SK-N-SH (cell line): ENCODE measurements around the gene CHSY3. TPM values are rescaled to one million over a fixed set of nuclear protein-coding genes. Genes with fewer than 3 reads are reported as not detected.

ENCODE experiments used
- CTCF ChIA-PET: fragments of 300-600, 350-600 bp; formaldehyde crosslinking; extraction: SDS; loops from one replicate; lab custom pipeline; 2021; lab: Yijun Ruan, JAX
- POLR2A ChIA-PET: fragments of 350-600 bp; sonication (Branson Sonifier 250); formaldehyde crosslinking; extraction: SDS; loops from one replicate; lab custom pipeline; 2020; ENCODE audit warnings: antibody characterized with exemption, inconsistent platforms; lab: Yijun Ruan, JAX
- DNase-seq: peaks from one replicate; pipeline ENCODE4 v3.0.0; 2012
- H2AFZ ChIP-seq: fragments of 200-600 bp; sonication (generic); 2 replicates; pipeline ENCODE4 v1.8.1; 2016; ENCODE audit warnings: antibody characterized with exemption, mild to moderate bottlenecking, low read depth
- H3F3A ChIP-seq: fragments of 200-600 bp; sonication (generic); replicated peaks from 2 replicates; pipeline ENCODE3; 2016; ENCODE audit warnings: antibody characterized with exemption, mild to moderate bottlenecking; ENCODE audit not compliant: insufficient read depth
- H3K27ac ChIP-seq, 2 experiments: fragments of 200-500 bp in 1 of 2; fragments of 200-600 bp in 1 of 2; sonication (Bioruptor generic) in 1 of 2; sonication (generic), shearing (Covaris generic) in 1 of 2; 2 replicates each; pipeline versions ENCODE4 v1.5.1 to v1.6.1; 2014 to 2016; ENCODE audit warnings: low read depth in 2 of 2, inconsistent platforms in 1 of 2, low read length in 1 of 2, mild to moderate bottlenecking in 1 of 2, mixed read lengths in 1 of 2
- H3K27me3 ChIP-seq: fragments of 200-600 bp; sonication (generic), shearing (Covaris generic); 2 replicates; pipeline ENCODE4 v1.6.1; 2016; ENCODE audit warnings: mixed run types; ENCODE audit not compliant: insufficient read depth
- H3K36me3 ChIP-seq, 2 experiments: fragments of 200-500 bp in 1 of 2; fragments of 200-600 bp in 1 of 2; sonication (Bioruptor generic) in 1 of 2; sonication (generic) in 1 of 2; replicated peaks in 1 of 2; 2 replicates each; pipeline versions ENCODE3 to v1.5.1; 2014 to 2016; ENCODE audit warnings: low read length in 1 of 2, mild to moderate bottlenecking in 1 of 2; ENCODE audit not compliant: insufficient read depth in 2 of 2, control insufficient read depth in 1 of 2
- H3K4me1 ChIP-seq, 2 experiments: fragments of 200-500 bp in 1 of 2; fragments of 200-600 bp in 1 of 2; sonication (Bioruptor generic) in 1 of 2; sonication (generic), shearing (Covaris generic) in 1 of 2; 2 replicates each; pipeline versions ENCODE4 v1.5.1 to v1.6.1; 2014 to 2016; ENCODE audit warnings: low read depth in 1 of 2, low read length in 1 of 2, mixed run types in 1 of 2; ENCODE audit not compliant: insufficient read depth in 2 of 2, control insufficient read depth in 1 of 2
- H3K4me2 ChIP-seq: fragments of 200-600 bp; sonication (generic), shearing (Covaris generic); 2 replicates; pipeline ENCODE4 v1.6.1; 2017; ENCODE audit warnings: mixed run types
- H3K4me3 ChIP-seq, 2 experiments: fragments of 200-500 bp in 1 of 2; fragments of 200-600 bp in 1 of 2; sonication (Bioruptor generic) in 1 of 2; sonication (generic), shearing (Covaris generic) in 1 of 2; 2 replicates each; pipeline versions ENCODE4 v1.5.1 to v1.8.1; 2014 to 2016; ENCODE audit warnings: low read depth in 2 of 2, inconsistent platforms in 1 of 2, low read length in 1 of 2, mild to moderate bottlenecking in 1 of 2, mixed read lengths in 1 of 2, moderate library complexity in 1 of 2
- H3K79me2 ChIP-seq: fragments of 200-600 bp; sonication (generic); 2 replicates; pipeline ENCODE4 v1.8.1; 2017; ENCODE audit warnings: mild to moderate bottlenecking; ENCODE audit not compliant: insufficient read depth
- H3K9ac ChIP-seq: fragments of 200-600 bp; sonication (generic); 2 replicates; pipeline ENCODE4 v1.6.1; 2017; ENCODE audit warnings: mixed run types
- H3K9me2 ChIP-seq: fragments of 200-600 bp; sonication (generic); 2 replicates; pipeline ENCODE4 v1.6.1; 2017; ENCODE audit warnings: mixed run types
- H3K9me3 ChIP-seq: fragments of 200-600 bp; sonication (generic); 2 replicates; pipeline ENCODE4 v1.6.1; 2017; ENCODE audit warnings: mixed run types, mild to moderate bottlenecking, moderate library complexity
- H4K20me1 ChIP-seq: fragments of 200-600 bp; sonication (generic); 2 replicates; pipeline ENCODE4 v1.6.1; 2017; ENCODE audit warnings: mild to moderate bottlenecking, mixed run types; ENCODE audit not compliant: insufficient read depth
- CHD2 ChIP-seq: fragments of 150-350 bp; IDR thresholded peaks from 2 replicates; pipeline ENCODE4 v1.6.1; 2018; ENCODE audit warnings: low read length; ENCODE audit not compliant: partially characterized antibody
- ELF1 ChIP-seq: IDR thresholded peaks from 2 replicates; pipeline ENCODE4 v1.4.0; 2012
- EP300 ChIP-seq, 2 experiments: IDR thresholded peaks; 2 replicates each; pipeline versions ENCODE4 v1.4.0 to v1.6.1; 2012; ENCODE audit warnings: borderline replicate concordance in 1 of 2, low read depth in 1 of 2, low read length in 1 of 2
- GATA2 ChIP-seq: sonication (generic); formaldehyde crosslinking; IDR thresholded peaks from 2 replicates; pipeline ENCODE4 v1.5.0; 2020; ENCODE audit warnings: mild to moderate bottlenecking, missing genetic modification reagents
- POLR2AphosphoS5 ChIP-seq: IDR thresholded peaks from 2 replicates; pipeline ENCODE4 v1.6.1; 2012; ENCODE audit warnings: low read depth, low read length
- RXRA ChIP-seq: IDR thresholded peaks from 2 replicates; pipeline ENCODE4 v1.4.0; 2012; ENCODE audit warnings: low read depth, mild to moderate bottlenecking, borderline replicate concordance
- SIN3A ChIP-seq: IDR thresholded peaks from 2 replicates; pipeline ENCODE4 v1.6.1; 2012; ENCODE audit warnings: low read depth, mild to moderate bottlenecking, low read length, moderate library complexity, borderline replicate concordance
- TEAD4 ChIP-seq: IDR thresholded peaks from 2 replicates; pipeline ENCODE4 v1.4.0; 2012; ENCODE audit warnings: mild to moderate bottlenecking, borderline replicate concordance; ENCODE audit not compliant: insufficient read depth
- WGBS: methylation state at CpG from one replicate; pipeline ENCODE4 v1.1.6; 2017; ENCODE audit warnings: low lambda C conversion rate; 5-methylcytosine and 5-hydroxymethylcytosine counted together
- polyA plus RNA-seq, 3 experiments: library from polyadenylated mRNA; depleted of rRNA; stranded (reverse); fragments of >200 nt; gene quantifications; 2 replicates each; pipeline ENCODE4 v1.2.3, GENCODE V29; 2012
- TF ChIP-seq, protein P1 (sequence below): IDR thresholded peaks from 2 replicates; pipeline ENCODE4 v1.4.0; 2012; ENCODE audit warnings: low read depth, borderline replicate concordance
- TF ChIP-seq, protein P2 (sequence below): fragments of 150-350 bp; IDR thresholded peaks from 2 replicates; pipeline ENCODE4 v1.6.1; 2016; ENCODE audit warnings: mild to moderate bottlenecking, low read depth, low read length
- TF ChIP-seq, protein P3 (sequence below): IDR thresholded peaks from 2 replicates; pipeline ENCODE4 v1.4.0; 2012; ENCODE audit warnings: low read depth, borderline replicate concordance
- TF ChIP-seq, protein P4 (sequence below): IDR thresholded peaks from 2 replicates; pipeline ENCODE4 v1.4.0; 2012; ENCODE audit warnings: low read depth
- TF ChIP-seq, protein P5 (sequence below): fragments of 200-600 bp; sonication (generic); IDR thresholded peaks from 2 replicates; pipeline ENCODE4 v1.6.1; 2017; ENCODE audit warnings: antibody characterized with exemption, mild to moderate bottlenecking, moderate library complexity

The CHSY3 gene
- polyA plus RNA-seq, 1 of the 3 experiments (the other 2 are of a cell fraction) = not detected

DNA sequence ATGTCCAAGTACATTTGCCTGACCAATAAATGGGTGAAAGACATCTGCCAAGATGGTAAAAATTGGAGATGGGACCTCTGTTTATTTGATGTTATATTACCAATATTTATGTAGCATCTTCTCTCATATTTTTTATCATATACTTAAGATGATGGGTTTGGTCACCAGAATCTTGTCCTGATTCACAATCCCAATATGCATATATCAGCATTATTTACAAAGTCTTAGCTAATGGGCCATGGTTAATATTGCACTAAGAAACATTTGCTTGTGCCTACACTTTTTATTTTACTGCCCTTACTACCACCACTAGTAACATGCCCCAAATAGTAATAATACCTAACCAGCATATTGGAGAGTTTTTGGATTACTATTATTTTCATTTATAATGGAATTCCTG lies 116.7 kb downstream of the CHSY3 start:
- Histone ChIP-seq H3K4me1 (no peaks in the 10 kb centered on the region), H3K9ac (no peak overlapping the region), H3K9me2 (no peaks in the 10 kb centered on the region), H3K4me3 (no peak overlapping the region)
- TF ChIP-seq POLR2AphosphoS5 = no peak
- TF ChIP-seq ELF1 = no peak
- TF ChIP-seq SIN3A = no peak
- TF ChIP-seq, all 33 proteins: peak for 0
- Histone ChIP-seq H4K20me1 (no peaks in the 10 kb centered on the region), H3K9me3 (no peaks in the 10 kb centered on the region), H3K36me3 (no peaks in the 10 kb centered on the region), H3K27me3 (no peaks in the 10 kb centered on the region), H3K79me2 (no peaks in the 10 kb centered on the region), H3K27ac (no peak overlapping the region), H3F3A (no peaks in the 10 kb centered on the region), H2AFZ (no peak overlapping the region), H3K4me2 (no peak overlapping the region)
- ChIA-PET CTCF (no interaction called here), POLR2A (no interaction called here)
- DNase-seq = no peak

DNA sequence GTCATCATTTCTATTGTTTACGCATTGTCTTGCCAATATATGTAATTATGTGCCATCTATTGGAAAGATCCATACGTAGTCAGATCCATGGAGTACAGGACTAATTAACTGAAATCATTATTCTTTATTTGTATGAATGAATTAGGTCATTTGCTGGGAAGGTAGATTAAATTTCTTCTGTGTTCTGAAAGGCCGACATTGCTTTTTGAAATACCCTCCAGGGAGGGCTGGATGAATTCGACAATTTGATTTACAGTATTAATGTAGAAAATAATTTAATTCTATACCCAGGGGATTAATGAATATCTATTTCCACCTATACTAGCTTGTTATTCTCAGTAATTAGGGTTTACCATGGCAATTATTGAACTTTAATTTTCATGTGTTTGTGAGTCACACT lies 117.6 kb downstream of the CHSY3 start:
- no peak overlapping the region for H3K27ac ChIP-seq
- 3% methylated on average over 4 of the region's 4 CpGs for WGBS
- no peaks in the 10 kb centered on the region for H3K36me3 ChIP-seq
- H3F3A ChIP-seq = no peaks in the 10 kb centered on the region
- H3K9me3 ChIP-seq = no peaks in the 10 kb centered on the region
- no peak overlapping the region for H3K4me3 ChIP-seq
- POLR2A ChIA-PET = no interaction called here
- H3K4me1 ChIP-seq = no peaks in the 10 kb centered on the region
- no peak overlapping the region for H3K4me2 ChIP-seq
- no peaks in the 10 kb centered on the region for H4K20me1 ChIP-seq
- H3K9me2 ChIP-seq = no peaks in the 10 kb centered on the region
- H2AFZ ChIP-seq = no peak overlapping the region
- CTCF ChIA-PET = no interaction called here
- no peak overlapping the region for H3K9ac ChIP-seq
- TF ChIP-seq POLR2AphosphoS5 (no peak), GATA2 (no peak), TEAD4 (no peak), CHD2 (no peak), RXRA (no peak), EP300 (IDR thresholded peaks at IDR 0.05; ENCODE audit: borderline replicate concordance in 1 of 2, low read depth in 1 of 2, low read length in 1 of 2) (no peak), ELF1 (no peak)
- TF ChIP-seq, protein P1, sequence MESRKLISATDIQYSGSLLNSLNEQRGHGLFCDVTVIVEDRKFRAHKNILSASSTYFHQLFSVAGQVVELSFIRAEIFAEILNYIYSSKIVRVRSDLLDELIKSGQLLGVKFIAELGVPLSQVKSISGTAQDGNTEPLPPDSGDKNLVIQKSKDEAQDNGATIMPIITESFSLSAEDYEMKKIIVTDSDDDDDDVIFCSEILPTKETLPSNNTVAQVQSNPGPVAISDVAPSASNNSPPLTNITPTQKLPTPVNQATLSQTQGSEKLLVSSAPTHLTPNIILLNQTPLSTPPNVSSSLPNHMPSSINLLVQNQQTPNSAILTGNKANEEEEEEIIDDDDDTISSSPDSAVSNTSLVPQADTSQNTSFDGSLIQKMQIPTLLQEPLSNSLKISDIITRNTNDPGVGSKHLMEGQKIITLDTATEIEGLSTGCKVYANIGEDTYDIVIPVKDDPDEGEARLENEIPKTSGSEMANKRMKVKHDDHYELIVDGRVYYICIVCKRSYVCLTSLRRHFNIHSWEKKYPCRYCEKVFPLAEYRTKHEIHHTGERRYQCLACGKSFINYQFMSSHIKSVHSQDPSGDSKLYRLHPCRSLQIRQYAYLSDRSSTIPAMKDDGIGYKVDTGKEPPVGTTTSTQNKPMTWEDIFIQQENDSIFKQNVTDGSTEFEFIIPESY = no peak
- TF ChIP-seq, protein P2, sequence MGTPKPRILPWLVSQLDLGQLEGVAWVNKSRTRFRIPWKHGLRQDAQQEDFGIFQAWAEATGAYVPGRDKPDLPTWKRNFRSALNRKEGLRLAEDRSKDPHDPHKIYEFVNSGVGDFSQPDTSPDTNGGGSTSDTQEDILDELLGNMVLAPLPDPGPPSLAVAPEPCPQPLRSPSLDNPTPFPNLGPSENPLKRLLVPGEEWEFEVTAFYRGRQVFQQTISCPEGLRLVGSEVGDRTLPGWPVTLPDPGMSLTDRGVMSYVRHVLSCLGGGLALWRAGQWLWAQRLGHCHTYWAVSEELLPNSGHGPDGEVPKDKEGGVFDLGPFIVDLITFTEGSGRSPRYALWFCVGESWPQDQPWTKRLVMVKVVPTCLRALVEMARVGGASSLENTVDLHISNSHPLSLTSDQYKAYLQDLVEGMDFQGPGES = no peak
- TF ChIP-seq, protein P3, sequence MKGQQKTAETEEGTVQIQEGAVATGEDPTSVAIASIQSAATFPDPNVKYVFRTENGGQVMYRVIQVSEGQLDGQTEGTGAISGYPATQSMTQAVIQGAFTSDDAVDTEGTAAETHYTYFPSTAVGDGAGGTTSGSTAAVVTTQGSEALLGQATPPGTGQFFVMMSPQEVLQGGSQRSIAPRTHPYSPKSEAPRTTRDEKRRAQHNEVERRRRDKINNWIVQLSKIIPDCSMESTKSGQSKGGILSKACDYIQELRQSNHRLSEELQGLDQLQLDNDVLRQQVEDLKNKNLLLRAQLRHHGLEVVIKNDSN = no peak
- TF ChIP-seq, protein P4, sequence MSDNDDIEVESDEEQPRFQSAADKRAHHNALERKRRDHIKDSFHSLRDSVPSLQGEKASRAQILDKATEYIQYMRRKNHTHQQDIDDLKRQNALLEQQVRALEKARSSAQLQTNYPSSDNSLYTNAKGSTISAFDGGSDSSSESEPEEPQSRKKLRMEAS = no peak
- TF ChIP-seq, protein P5, sequence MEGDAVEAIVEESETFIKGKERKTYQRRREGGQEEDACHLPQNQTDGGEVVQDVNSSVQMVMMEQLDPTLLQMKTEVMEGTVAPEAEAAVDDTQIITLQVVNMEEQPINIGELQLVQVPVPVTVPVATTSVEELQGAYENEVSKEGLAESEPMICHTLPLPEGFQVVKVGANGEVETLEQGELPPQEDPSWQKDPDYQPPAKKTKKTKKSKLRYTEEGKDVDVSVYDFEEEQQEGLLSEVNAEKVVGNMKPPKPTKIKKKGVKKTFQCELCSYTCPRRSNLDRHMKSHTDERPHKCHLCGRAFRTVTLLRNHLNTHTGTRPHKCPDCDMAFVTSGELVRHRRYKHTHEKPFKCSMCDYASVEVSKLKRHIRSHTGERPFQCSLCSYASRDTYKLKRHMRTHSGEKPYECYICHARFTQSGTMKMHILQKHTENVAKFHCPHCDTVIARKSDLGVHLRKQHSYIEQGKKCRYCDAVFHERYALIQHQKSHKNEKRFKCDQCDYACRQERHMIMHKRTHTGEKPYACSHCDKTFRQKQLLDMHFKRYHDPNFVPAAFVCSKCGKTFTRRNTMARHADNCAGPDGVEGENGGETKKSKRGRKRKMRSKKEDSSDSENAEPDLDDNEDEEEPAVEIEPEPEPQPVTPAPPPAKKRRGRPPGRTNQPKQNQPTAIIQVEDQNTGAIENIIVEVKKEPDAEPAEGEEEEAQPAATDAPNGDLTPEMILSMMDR = no peak
- H3K79me2 ChIP-seq = no peaks in the 10 kb centered on the region
- DNase-seq = no peak
- H3K27me3 ChIP-seq = no peaks in the 10 kb centered on the region
